Bronchial epithelial cell (primary cell): ENCODE measurements around the gene TRIM62. TPM values are rescaled to one million over a fixed set of nuclear protein-coding genes. Genes with fewer than 3 reads are reported as not detected.
"Not testable (repeated sequence)": the region's sequence is repeated elsewhere in the genome, so short reads cannot be mapped to it uniquely, and the experiment has no call there.

Experiments
- DNase-seq: peaks from one replicate; pipeline ENCODE4 v3.0.0-alpha.2; 2010; ENCODE audit warnings: low read depth
- FAIRE-seq: peaks from 2 replicates; lab custom pipeline; 2011; peaks lifted over from hg19 to GRCh38; lab: Jason Lieb, UNC
- H3K27me3 ChIP-seq: 2 replicates; pipeline ENCODE4 v1.5.1; 2011; ENCODE audit warnings: low read length; ENCODE audit not compliant: control insufficient read depth, insufficient read depth
- H3K36me3 ChIP-seq: 2 replicates; pipeline ENCODE4 v1.5.1; 2011; ENCODE audit warnings: low read length; ENCODE audit not compliant: control insufficient read depth, insufficient read depth
- H3K4me3 ChIP-seq: 2 replicates; pipeline ENCODE4 v1.5.1; 2011; ENCODE audit warnings: mild to moderate bottlenecking, low read depth, low read length, control low read depth
- total RNA-seq: library from RNA; depleted of rRNA; stranded (reverse); fragments of >200 nt; gene quantifications from 2 replicates; pipeline ENCODE4 v1.2.1, GENCODE V29; 2014
- TF ChIP-seq, protein P1 (sequence below): IDR thresholded peaks from 2 replicates; pipeline ENCODE4 v1.5.1; 2011; ENCODE audit warnings: mild to moderate bottlenecking, moderate library complexity, low read length, control low read depth, inconsistent platforms; ENCODE audit not compliant: insufficient read depth, severe bottlenecking

The TRIM62 gene
- total RNA-seq, 1 donor from 2014 or later = 0.79 TPM

- Histone ChIP-seq H3K4me3 (no peak overlapping the region), H3K27me3 (no peaks in the 10 kb centered on the region), H3K36me3 (no peaks in the 10 kb centered on the region)
- TF ChIP-seq, protein P1, sequence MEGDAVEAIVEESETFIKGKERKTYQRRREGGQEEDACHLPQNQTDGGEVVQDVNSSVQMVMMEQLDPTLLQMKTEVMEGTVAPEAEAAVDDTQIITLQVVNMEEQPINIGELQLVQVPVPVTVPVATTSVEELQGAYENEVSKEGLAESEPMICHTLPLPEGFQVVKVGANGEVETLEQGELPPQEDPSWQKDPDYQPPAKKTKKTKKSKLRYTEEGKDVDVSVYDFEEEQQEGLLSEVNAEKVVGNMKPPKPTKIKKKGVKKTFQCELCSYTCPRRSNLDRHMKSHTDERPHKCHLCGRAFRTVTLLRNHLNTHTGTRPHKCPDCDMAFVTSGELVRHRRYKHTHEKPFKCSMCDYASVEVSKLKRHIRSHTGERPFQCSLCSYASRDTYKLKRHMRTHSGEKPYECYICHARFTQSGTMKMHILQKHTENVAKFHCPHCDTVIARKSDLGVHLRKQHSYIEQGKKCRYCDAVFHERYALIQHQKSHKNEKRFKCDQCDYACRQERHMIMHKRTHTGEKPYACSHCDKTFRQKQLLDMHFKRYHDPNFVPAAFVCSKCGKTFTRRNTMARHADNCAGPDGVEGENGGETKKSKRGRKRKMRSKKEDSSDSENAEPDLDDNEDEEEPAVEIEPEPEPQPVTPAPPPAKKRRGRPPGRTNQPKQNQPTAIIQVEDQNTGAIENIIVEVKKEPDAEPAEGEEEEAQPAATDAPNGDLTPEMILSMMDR = no peak
- FAIRE-seq = no peak
- DNase-seq = peak; percentile 45
Measured at GRCh38 chr1:33140153-33141149, 41.4 kb downstream of the TRIM62 start.

- FAIRE-seq (no peak), DNase-seq (no peak)
- TF ChIP-seq, protein P1 = peak; percentile 56
- H3K36me3 ChIP-seq = no peaks in the 10 kb centered on the region
- H3K27me3 ChIP-seq = no peaks in the 10 kb centered on the region
- no peak overlapping the region for H3K4me3 ChIP-seq
Measured at GRCh38 chr1:33137800-33138199, 44.0 kb downstream of the TRIM62 start.

DNA sequence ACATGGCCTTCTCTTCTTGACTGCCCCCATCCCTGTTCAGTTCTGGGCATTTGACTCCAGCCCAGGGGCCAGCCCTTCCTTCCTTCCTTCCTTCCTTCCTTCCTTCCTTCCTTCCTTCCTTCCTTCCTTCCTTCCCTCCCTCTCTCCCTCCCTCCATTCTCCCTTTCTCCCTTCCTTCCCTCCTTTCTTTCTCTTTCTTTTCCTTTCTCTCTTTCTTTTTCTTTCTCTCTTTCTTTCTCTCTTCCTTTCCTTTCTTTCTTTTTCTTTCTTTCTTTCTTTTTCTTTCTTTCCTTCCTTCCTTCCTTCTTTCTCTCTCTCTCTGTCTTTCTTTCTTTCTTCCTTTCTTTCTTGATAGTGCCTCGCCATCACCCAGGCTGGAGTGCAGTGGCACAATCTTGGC lies 45.8 kb downstream of the TRIM62 start:
- FAIRE-seq, H3K4me3 ChIP-seq, DNase-seq, H3K27me3 ChIP-seq, H3K36me3 ChIP-seq: not testable (repeated sequence)

GRCh38 chr1:33133478-33134105 lies 48.3 kb downstream of the TRIM62 start:
- TF ChIP-seq, protein P1 = no peak
- DNase-seq (no peak), FAIRE-seq (no peak)
- Histone ChIP-seq H3K27me3 (no peaks in the 10 kb centered on the region), H3K4me3 (no peak overlapping the region), H3K36me3 (no peaks in the 10 kb centered on the region)

- no peak for DNase-seq
- no peak for FAIRE-seq
- TF ChIP-seq, protein P1 = no peak
- no peak overlapping the region for H3K4me3 ChIP-seq
- no peaks in the 10 kb centered on the region for H3K36me3 ChIP-seq
- H3K27me3 ChIP-seq = no peaks in the 10 kb centered on the region
Measured at GRCh38 chr1:33132549-33132948, 49.3 kb downstream of the TRIM62 start.

- H3K4me3 ChIP-seq = no peak overlapping the region
- FAIRE-seq (no peak), DNase-seq (no peak)
- TF ChIP-seq, protein P1 = no peak
- H3K27me3 ChIP-seq = no peaks in the 10 kb centered on the region
- H3K36me3 ChIP-seq = no peaks in the 10 kb centered on the region
Measured at GRCh38 chr1:33131191-33131590, 50.7 kb downstream of the TRIM62 start.
